Bronchial epithelial cell (primary cell): ENCODE measurements around the gene DOP1B. TPM values are rescaled to one million over a fixed set of nuclear protein-coding genes. Genes with fewer than 3 reads are reported as not detected.

ENCODE experiments used
- DNase-seq: peaks from one replicate; pipeline ENCODE4 v3.0.0-alpha.2; 2010; ENCODE audit warnings: low read depth
- FAIRE-seq: peaks from 2 replicates; lab custom pipeline; 2011; peaks lifted over from hg19 to GRCh38; lab: Jason Lieb, UNC
- H3K27me3 ChIP-seq: 2 replicates; pipeline ENCODE4 v1.5.1; 2011; ENCODE audit warnings: low read length; ENCODE audit not compliant: control insufficient read depth, insufficient read depth
- H3K36me3 ChIP-seq: 2 replicates; pipeline ENCODE4 v1.5.1; 2011; ENCODE audit warnings: low read length; ENCODE audit not compliant: control insufficient read depth, insufficient read depth
- H3K4me3 ChIP-seq: 2 replicates; pipeline ENCODE4 v1.5.1; 2011; ENCODE audit warnings: mild to moderate bottlenecking, low read depth, low read length, control low read depth
- total RNA-seq: library from RNA; depleted of rRNA; stranded (reverse); fragments of >200 nt; gene quantifications from 2 replicates; pipeline ENCODE4 v1.2.1, GENCODE V29; 2014
- TF ChIP-seq, protein P1 (sequence below): IDR thresholded peaks from 2 replicates; pipeline ENCODE4 v1.5.1; 2011; ENCODE audit warnings: mild to moderate bottlenecking, moderate library complexity, low read length, control low read depth, inconsistent platforms; ENCODE audit not compliant: insufficient read depth, severe bottlenecking

DOP1B gene
- total RNA-seq, 1 donor from 2014 or later, result 3.4 TPM

- DNase-seq (peak; percentile 66), FAIRE-seq (no peak)
- TF ChIP-seq, protein P1, sequence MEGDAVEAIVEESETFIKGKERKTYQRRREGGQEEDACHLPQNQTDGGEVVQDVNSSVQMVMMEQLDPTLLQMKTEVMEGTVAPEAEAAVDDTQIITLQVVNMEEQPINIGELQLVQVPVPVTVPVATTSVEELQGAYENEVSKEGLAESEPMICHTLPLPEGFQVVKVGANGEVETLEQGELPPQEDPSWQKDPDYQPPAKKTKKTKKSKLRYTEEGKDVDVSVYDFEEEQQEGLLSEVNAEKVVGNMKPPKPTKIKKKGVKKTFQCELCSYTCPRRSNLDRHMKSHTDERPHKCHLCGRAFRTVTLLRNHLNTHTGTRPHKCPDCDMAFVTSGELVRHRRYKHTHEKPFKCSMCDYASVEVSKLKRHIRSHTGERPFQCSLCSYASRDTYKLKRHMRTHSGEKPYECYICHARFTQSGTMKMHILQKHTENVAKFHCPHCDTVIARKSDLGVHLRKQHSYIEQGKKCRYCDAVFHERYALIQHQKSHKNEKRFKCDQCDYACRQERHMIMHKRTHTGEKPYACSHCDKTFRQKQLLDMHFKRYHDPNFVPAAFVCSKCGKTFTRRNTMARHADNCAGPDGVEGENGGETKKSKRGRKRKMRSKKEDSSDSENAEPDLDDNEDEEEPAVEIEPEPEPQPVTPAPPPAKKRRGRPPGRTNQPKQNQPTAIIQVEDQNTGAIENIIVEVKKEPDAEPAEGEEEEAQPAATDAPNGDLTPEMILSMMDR, result peak; percentile 86
Measured at GRCh38 chr21:36125512-36126207, 31.0 kb upstream of the DOP1B start.

GRCh38 chr21:36126208-36126565 lies 30.4 kb upstream of the DOP1B start:
- DNase-seq (peak; percentile 78), FAIRE-seq (no peak)
- H3K27me3 ChIP-seq, result no peaks in the 10 kb centered on the region
- TF ChIP-seq, protein P1, result no peak
- no peaks in the 10 kb centered on the region for H3K36me3 ChIP-seq
- no peak overlapping the region for H3K4me3 ChIP-seq

More at GRCh38 chr21:36125512-36126207, 31.0 kb upstream of the DOP1B start:
- Histone ChIP-seq H3K27me3 (no peaks in the 10 kb centered on the region), H3K36me3 (no peaks in the 10 kb centered on the region), H3K4me3 (no peak overlapping the region)

DNA sequence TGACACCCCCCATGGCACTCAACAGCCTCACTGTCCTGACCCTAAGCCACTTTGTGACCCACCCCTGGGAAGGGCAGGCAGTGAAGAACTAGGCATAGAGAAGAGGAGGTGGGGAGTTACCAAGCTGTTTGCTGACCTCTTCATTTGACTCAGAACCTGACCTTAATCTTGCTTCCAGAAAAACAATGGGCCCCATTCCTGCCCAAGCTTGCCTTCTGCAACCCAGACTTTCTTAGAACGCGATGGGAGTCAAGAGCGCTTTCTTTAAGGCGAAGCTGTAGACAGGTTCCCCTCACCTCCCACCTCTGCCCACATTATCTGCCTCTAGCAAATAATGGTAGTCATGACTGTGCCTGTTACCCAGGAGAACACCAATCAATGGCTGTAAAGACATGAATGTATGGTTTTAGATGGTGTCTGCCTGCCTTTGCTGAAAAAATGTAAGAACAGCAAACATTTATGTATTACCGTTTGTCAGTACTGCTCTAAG lies 30.0 kb upstream of the DOP1B start:
- FAIRE-seq (no peak), DNase-seq (peak; percentile 90)
- H3K36me3 ChIP-seq, result no peaks in the 10 kb centered on the region
- H3K4me3 ChIP-seq, result no peak overlapping the region
- H3K27me3 ChIP-seq, result no peaks in the 10 kb centered on the region
- TF ChIP-seq, protein P1, result no peak

DNA sequence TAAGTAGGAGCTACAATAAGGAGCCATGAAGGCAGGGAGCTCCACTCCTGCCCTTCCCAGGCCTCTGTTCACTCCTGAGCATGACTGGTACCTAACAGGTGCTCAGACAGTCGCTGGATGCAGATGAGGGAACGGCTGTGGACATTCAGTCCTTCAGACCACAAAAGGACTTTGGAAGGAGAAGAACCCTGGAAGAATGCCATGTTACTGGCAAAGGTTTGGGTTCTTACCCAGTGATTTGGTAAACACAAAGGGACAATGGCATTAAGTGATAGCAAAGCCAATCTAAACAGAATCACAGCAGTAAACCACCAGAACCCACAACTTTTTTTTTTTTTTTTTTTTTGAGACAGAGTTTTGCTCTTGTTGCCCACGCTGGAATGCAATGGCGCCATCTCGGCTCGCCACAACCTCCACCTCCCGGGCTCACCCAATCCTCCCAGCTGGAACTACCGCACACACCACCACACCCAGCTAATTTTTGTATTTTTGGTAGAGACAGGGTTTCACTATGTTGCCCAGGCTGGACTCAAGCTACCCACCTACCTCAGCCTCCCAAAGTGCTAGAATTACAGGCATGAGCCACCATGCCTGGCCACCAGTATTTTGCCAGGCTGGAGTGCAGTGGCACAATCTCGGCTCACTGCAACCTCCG lies 29.2 kb upstream of the DOP1B start:
- FAIRE-seq (no peak), DNase-seq (no peak)

GRCh38 chr21:36127977-36128376 lies 28.6 kb upstream of the DOP1B start:
- TF ChIP-seq, protein P1, result no peak
- DNase-seq (no peak), FAIRE-seq (no peak)
- Histone ChIP-seq H3K4me3 (no peak overlapping the region), H3K36me3 (no peaks in the 10 kb centered on the region), H3K27me3 (no peaks in the 10 kb centered on the region)

More for the DNA sequence above, 29.2 kb upstream of the DOP1B start:
- Histone ChIP-seq H3K4me3 (no peak overlapping the region), H3K27me3 (no peaks in the 10 kb centered on the region), H3K36me3 (no peaks in the 10 kb centered on the region)
- TF ChIP-seq, protein P1, result no peak
